ENCODE data around the gene TMEM178A. TPM values are rescaled to one million over a fixed set of nuclear protein-coding genes. Genes with fewer than 3 reads are reported as not detected.

Gene TMEM178A
- total RNA-seq, 2 donors from 2014 or later, result not detected

DNA sequence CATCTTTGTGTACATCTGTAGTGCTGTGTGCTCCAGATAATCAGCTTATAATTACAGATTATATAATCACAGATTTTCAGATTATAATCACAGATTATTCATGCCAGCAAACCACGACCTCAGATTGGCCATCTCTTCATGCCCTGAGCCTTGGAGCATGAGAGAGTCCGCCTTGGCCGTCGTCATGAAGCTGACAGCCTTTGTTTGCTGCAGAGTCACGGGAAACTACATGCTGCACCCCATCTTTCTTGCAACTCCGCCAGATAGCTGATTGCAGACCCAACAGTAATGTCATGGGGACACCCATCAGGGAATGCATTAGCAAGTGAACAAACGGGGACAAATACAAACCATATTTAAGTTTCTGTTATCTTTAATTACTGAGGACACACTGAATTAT lies 7.3 kb downstream of the TMEM178A start:
- no peak for ATAC-seq
- no peaks in the 10 kb centered on the region for H3K4me1 Mint-ChIP-seq (ENCODE audit: low read depth in 2 of 2)
- no peak for DNase-seq (ENCODE audit: low spot score)
- H3K9me3 Mint-ChIP-seq, result no peaks in the 10 kb centered on the region
- H3K27ac Mint-ChIP-seq, result no peak overlapping the region
- H3K27me3 Mint-ChIP-seq, result peaks cover 11 to 36% of the 10 kb centered on the region in 2 donors
- no peaks in the 10 kb centered on the region for H3K36me3 Mint-ChIP-seq
- H3K4me3 Mint-ChIP-seq, result no peak overlapping the region

DNA sequence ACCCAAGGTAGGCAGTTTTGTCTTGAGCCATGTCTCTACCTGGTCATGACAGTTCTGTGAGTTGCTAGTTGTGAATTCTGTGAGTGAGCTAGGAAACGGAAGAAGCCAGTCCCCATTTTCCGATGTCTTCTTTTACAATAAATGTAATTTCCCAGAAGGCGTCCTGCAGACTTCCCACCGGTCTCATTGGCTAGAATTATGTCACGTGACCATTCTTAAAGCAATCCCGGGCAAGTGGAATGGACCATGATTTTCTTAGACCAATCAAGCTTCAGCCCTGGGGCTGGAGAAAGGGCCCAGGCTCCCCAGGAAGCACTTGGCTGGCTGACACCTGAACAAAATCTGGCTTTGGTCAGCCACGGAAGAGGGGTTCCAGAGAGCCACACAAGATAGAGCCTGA lies 10.6 kb downstream of the TMEM178A start:
- Mint-ChIP-seq H3K4me1 (ENCODE audit: low read depth in 2 of 2) (no peaks in the 10 kb centered on the region), H3K27me3 (peaks cover 10 to 26% of the 10 kb centered on the region in 2 donors), H3K9me3 (no peaks in the 10 kb centered on the region), H3K27ac (no peak overlapping the region), H3K36me3 (no peaks in the 10 kb centered on the region), H3K4me3 (no peak overlapping the region)
- no peak for DNase-seq (ENCODE audit: low spot score)
- ATAC-seq, result no peak

DNA sequence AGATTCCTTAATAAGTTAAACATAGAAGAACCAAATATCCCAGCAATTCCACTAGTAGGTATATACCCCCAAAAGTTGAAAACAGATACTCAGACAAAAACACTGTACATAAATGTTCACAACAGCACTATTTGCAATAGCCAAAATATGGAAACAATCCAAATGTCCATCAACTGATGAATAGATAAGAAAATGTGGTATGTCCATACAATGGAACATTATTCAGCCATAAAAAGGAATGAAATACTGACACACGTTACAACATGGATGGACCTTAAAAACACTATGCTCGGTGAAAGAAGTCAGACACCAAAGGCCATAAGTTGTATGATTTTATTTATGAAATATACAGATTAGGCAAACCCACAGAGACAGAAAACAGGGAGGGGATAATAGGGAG lies 12.5 kb downstream of the TMEM178A start:
- Mint-ChIP-seq H3K27ac (no peak overlapping the region), H3K4me1 (ENCODE audit: low read depth in 2 of 2) (no peaks in the 10 kb centered on the region), H3K36me3 (no peaks in the 10 kb centered on the region), H3K4me3 (no peak overlapping the region), H3K27me3 (peaks cover 10 to 28% of the 10 kb centered on the region in 2 donors), H3K9me3 (no peaks in the 10 kb centered on the region)
- DNase-seq (ENCODE audit: low spot score) (no peak), ATAC-seq (no peak)

DNA sequence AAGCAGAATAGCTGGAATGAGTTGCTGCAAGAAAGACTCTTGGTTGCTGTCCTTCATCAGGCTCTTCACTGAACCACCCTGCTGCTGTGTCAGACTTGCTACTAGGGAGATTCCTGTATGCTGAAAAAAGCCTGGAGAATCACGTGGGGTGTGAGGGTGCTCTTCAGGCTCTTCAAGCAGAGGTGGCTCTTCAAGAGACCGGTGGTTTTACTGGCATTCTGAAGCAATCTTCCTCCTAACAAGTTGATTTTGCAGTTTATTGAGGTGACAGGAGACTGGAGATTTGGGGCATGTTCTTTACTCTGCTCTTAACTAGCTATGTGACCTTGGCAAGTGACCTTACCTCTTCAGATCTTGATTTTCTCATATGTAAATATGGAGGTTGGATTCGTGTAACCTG lies 14.1 kb downstream of the TMEM178A start:
- Mint-ChIP-seq H3K4me1 (ENCODE audit: low read depth in 2 of 2) (no peaks in the 10 kb centered on the region), H3K27me3 (peaks cover 11 to 28% of the 10 kb centered on the region in 2 donors), H3K4me3 (no peak overlapping the region), H3K27ac (no peak overlapping the region), H3K9me3 (no peaks in the 10 kb centered on the region), H3K36me3 (no peaks in the 10 kb centered on the region)
- DNase-seq (ENCODE audit: low spot score), result no peak
- no peak for ATAC-seq

DNA sequence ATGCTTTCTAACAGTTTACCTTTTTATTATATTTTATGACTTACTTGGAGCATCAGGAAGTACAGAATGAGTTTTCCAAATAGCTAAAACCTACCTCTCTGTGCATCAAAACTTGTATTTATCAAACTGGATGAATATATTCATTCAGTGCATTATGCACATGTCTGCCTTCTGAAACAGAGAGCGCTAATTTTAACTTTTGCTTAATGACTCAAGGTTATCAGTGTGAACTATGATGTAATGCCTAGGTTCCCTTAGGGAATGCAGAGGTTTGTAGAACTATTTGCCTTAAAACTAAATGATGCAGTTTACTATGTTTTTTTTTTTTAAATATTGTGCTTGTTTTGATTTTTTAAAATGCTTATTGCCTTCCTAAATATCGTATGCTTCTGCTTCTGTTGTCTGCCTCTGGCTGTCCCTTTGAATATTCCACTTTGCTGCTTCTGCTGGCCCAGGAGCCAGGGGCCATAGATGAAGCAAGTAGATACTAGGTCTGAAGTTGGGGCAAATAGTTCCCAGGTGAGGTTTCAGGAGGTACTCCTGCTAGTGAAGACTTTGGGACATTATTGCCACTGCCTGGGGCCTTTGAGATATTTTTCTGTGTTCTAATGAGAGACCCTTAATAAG lies 16.5 kb downstream of the TMEM178A start:
- no peak overlapping the region for H3K27ac Mint-ChIP-seq
- ATAC-seq (no peak), DNase-seq (ENCODE audit: low spot score) (no peak)
- H3K36me3 Mint-ChIP-seq, result no peaks in the 10 kb centered on the region
- H3K4me1 Mint-ChIP-seq (ENCODE audit: low read depth in 2 of 2), result no peaks in the 10 kb centered on the region
- no peaks in the 10 kb centered on the region for H3K9me3 Mint-ChIP-seq
- no peak overlapping the region for H3K4me3 Mint-ChIP-seq
- peaks cover 16 to 35% of the 10 kb centered on the region in 2 donors for H3K27me3 Mint-ChIP-seq

DNA sequence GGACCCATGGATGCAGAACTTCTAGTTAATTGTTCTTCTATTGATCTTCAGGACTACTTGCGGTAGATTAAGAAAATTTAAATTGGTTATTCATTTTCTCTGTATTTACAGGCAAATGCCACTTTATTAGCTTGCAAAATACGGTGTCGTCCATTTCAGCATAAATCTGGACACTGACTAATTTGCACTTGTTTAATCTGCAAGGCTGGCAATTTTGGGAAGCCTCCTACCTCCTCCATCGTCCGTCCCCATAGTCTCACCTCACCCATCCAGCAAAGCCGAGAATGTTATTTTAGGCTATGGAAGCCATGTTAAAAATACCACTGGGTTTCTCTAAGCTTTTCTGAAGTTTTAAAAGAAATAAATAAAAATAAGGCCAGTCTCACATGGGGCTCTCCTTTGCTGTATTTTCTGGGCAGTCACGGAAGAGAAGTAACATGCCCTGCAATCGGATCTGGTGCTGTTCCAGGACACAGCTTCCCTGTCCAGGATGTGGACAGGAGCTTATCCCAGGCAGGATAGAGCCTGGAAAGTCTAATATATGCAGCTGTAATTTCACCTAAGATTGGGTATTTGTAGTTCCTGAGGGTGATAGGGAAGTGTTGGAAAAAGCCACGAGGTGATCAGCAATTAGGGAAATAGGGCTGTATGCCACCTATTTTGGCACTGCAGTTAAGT lies 17.4 kb downstream of the TMEM178A start:
- Mint-ChIP-seq H3K4me3 (no peak overlapping the region), H3K36me3 (no peaks in the 10 kb centered on the region)

DNA sequence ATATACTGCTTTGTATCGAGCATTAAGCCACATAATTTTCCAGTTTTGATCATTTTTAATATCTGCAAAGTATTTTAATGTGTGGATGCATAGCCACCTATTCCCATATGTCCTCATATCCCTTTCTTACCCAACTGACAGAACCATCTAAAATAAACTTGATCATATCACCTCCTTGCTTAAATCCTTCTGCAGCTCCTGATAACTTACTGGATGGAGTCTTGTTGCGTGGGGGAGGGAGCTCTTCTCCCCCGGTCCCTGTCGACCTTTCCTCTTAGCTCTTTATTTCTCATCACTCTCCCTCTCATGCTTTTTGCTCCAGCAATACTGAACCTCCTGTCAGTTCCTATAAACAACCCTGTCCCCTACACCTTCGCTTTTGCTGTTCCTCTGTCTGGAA lies 18.7 kb downstream of the TMEM178A start:
- H3K4me3 Mint-ChIP-seq, result no peak overlapping the region
- no peaks in the 10 kb centered on the region for H3K36me3 Mint-ChIP-seq
- H3K9me3 Mint-ChIP-seq, result no peaks in the 10 kb centered on the region
- no peaks in the 10 kb centered on the region for H3K4me1 Mint-ChIP-seq (ENCODE audit: low read depth in 2 of 2)
- ATAC-seq (no peak), DNase-seq (ENCODE audit: low spot score) (no peak)
- peaks cover 15 to 37% of the 10 kb centered on the region in 2 donors for H3K27me3 Mint-ChIP-seq
- no peak overlapping the region for H3K27ac Mint-ChIP-seq

More for the DNA sequence above, 17.4 kb downstream of the TMEM178A start:
- no peaks in the 10 kb centered on the region for H3K9me3 Mint-ChIP-seq
- no peak for DNase-seq (ENCODE audit: low spot score)
- no peak for ATAC-seq
- H3K27ac Mint-ChIP-seq, result no peak overlapping the region
- peaks cover 16 to 30% of the 10 kb centered on the region in 2 donors for H3K27me3 Mint-ChIP-seq
- no peaks in the 10 kb centered on the region for H3K4me1 Mint-ChIP-seq (ENCODE audit: low read depth in 2 of 2)

DNA sequence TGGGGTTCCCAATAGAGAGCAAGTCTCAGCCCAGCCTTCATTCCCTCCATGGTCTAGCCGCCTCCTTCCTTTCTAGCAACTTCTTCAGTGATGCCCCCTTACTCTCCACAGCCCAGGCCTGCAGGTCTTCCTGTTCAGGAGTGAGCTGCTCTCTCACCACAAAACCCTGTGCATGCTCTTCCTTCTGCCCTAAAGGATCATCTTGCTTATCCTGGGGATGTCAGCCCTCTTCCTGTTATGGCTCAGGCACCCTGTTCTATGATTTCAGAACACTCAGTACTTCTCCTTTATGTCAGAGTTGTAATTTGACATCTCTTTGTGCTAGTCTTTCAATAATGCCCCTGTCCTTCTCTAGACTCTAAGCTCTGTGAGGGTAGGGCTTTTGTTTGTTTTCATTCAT lies 19.4 kb downstream of the TMEM178A start:
- Mint-ChIP-seq H3K4me1 (ENCODE audit: low read depth in 2 of 2) (no peaks in the 10 kb centered on the region), H3K27me3 (peaks cover 14 to 34% of the 10 kb centered on the region in 2 donors), H3K9me3 (no peaks in the 10 kb centered on the region), H3K27ac (no peak overlapping the region), H3K4me3 (no peak overlapping the region), H3K36me3 (no peaks in the 10 kb centered on the region)
- no peak for DNase-seq (ENCODE audit: low spot score)
- ATAC-seq, result no peak

DNA sequence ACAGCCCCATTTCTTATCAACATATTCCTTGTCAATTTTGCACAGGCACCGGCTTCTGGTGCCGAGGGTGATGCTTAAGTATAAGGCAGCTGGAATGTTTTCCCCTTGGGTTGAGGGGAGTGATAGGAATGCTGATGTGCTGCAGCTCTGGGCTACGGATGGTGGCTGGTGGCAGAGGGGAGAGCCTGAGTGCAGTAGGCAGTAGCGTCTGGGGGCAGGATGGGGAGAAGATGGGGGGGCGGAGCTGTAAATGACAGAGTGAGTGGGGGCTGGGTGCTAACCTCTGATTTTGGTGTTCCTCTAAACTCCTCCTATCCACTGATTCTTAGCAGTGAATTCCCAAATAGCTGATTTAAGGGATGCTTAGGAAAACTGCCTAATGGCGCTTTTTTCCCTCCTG lies 20.7 kb downstream of the TMEM178A start:
- H3K4me3 Mint-ChIP-seq, result no peak overlapping the region
- peaks cover 17 to 34% of the 10 kb centered on the region in 2 donors for H3K27me3 Mint-ChIP-seq

DNA sequence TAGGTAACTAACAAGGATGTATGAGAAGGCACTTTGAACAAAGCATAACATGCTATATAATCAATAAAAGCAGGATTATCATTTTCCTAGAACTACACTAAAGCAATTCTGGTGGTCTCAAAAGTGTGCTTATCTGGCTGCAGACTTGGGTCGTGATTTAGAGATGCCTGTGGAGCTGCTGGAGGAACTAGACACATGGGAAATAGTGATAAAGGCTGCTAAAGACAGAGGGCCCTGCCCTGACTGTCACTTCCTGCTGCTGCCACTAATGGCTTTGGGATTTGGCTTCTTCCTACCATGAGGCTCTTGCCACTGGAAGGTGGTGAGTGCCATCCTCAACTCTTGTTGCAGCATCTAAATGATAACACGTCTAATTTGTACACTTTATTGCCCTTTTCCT lies 22.5 kb downstream of the TMEM178A start:
- Mint-ChIP-seq H3K36me3 (no peaks in the 10 kb centered on the region), H3K27ac (no peak overlapping the region), H3K4me1 (ENCODE audit: low read depth in 2 of 2) (no peaks in the 10 kb centered on the region), H3K9me3 (peaks cover 4% of the 10 kb centered on the region), H3K4me3 (no peak overlapping the region), H3K27me3 (peaks cover 20 to 43% of the 10 kb centered on the region in 2 donors)
- DNase-seq (ENCODE audit: low spot score) (no peak), ATAC-seq (no peak)

More for the DNA sequence above, 20.7 kb downstream of the TMEM178A start:
- ATAC-seq (no peak), DNase-seq (ENCODE audit: low spot score) (no peak)
- H3K27ac Mint-ChIP-seq, result no peak overlapping the region
- no peaks in the 10 kb centered on the region for H3K4me1 Mint-ChIP-seq (ENCODE audit: low read depth in 2 of 2)
- H3K36me3 Mint-ChIP-seq, result no peaks in the 10 kb centered on the region
- H3K9me3 Mint-ChIP-seq, result peaks cover 4% of the 10 kb centered on the region

DNA sequence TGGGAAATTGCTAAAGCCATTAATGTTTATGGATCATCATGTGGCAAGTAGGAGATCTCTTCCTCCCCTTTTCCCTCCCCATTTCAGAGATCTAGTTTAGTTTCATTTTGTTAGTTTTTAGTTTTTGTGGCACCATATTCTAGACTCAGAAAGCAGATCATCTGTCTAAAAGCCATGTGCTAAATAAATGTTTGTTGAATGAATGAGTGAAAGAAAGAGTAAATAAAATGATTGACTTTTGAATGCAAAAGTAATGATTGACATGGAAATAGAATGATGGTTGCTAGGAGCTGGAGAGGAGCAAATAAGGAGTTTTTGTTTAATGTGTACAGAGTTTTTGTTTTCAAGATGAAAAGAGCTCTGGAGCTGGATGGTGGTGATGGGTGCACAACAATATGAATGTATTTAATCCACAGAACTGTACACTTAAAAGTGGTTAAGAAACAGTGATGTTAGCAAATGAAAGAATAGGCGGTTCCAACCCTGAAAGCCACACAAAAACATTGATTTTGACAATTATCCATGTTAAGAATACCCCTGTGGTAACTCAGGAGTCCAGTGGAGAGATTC lies 23.6 kb downstream of the TMEM178A start:
- H3K4me3 Mint-ChIP-seq, result no peak overlapping the region
- no peaks in the 10 kb centered on the region for H3K4me1 Mint-ChIP-seq (ENCODE audit: low read depth in 2 of 2)
- H3K27ac Mint-ChIP-seq, result no peak overlapping the region
- ATAC-seq (no peak), DNase-seq (ENCODE audit: low spot score) (no peak)
- no peaks in the 10 kb centered on the region for H3K36me3 Mint-ChIP-seq
- peaks cover 4% of the 10 kb centered on the region for H3K9me3 Mint-ChIP-seq
- peaks cover 22 to 42% of the 10 kb centered on the region in 2 donors for H3K27me3 Mint-ChIP-seq

DNA sequence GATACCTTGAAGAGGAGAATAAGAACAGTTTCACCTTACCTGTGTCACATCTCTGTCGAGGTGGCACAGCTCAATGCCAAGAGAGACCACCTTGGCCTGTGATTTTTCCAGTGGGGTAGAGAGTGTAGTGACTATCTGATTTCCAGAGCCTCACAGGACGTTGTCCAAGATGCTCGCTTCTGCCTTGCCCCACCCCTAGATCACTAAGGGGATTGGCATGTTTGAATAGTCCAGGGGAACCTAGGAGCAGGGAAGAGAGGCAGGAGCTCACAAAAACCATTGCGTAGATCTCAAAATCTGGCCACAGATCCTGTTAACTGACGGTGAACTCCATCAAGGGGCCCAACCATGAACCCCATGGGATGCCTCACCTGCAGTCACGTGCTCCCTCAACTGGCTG lies 24.2 kb downstream of the TMEM178A start:
- Mint-ChIP-seq H3K4me3 (no peak overlapping the region), H3K27me3 (peaks cover 18 to 37% of the 10 kb centered on the region in 2 donors), H3K36me3 (no peaks in the 10 kb centered on the region), H3K9me3 (peaks cover 4% of the 10 kb centered on the region), H3K27ac (no peak overlapping the region), H3K4me1 (ENCODE audit: low read depth in 2 of 2) (no peaks in the 10 kb centered on the region)
- DNase-seq (ENCODE audit: low spot score) (no peak), ATAC-seq (no peak)

DNA sequence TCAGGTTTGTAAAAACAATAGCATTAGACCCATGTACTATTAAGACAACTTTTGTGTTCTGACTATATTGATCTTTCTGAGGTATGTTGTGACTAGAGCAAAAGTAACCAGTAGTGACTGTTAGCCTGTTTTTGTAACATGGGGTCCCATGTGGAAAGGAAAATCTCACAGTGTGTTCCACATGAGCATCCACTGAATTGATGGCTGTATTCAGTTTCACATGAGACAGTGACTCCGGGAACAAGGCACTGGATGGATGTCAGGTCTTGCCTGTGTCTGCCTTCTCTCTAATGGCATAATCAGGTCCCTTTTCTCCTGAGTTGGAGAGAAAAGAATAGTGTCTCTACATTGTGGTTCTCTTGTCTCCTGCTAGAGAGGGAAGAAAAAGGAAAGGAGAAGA lies 27.5 kb downstream of the TMEM178A start:
- no peaks in the 10 kb centered on the region for H3K36me3 Mint-ChIP-seq
- H3K4me1 Mint-ChIP-seq (ENCODE audit: low read depth in 2 of 2), result no peaks in the 10 kb centered on the region
- H3K4me3 Mint-ChIP-seq, result no peak overlapping the region
- peaks cover 4% of the 10 kb centered on the region for H3K9me3 Mint-ChIP-seq
- peaks cover 14 to 38% of the 10 kb centered on the region in 2 donors for H3K27me3 Mint-ChIP-seq
- ATAC-seq (no peak), DNase-seq (ENCODE audit: low spot score) (no peak)
- no peak overlapping the region for H3K27ac Mint-ChIP-seq

DNA sequence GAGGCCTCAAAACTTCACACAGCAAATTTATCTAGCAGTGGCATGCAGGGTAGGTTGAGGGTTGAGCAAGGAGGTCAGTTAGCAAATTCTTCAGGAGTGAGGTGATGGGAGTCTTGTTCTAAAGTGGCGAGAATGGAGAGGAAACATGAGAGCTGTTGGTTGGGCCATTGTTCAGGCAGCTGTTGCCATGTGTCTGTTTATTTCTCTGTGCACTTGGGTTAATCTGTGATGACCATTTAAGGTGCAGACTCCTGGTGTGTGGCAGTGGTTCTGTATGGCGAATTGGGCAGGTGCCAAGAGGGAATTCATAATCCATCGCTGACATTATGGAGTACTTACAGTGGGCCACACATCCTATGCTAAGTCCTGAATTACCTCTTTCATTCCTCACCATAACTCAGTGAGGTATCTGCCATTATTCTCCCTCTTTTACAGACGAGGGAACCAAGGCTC lies 30.4 kb downstream of the TMEM178A start:
- H3K4me3 Mint-ChIP-seq, result no peak overlapping the region
- peaks cover 6% of the 10 kb centered on the region for H3K9me3 Mint-ChIP-seq
- no peak overlapping the region for H3K27ac Mint-ChIP-seq
- H3K4me1 Mint-ChIP-seq (ENCODE audit: low read depth in 2 of 2), result no peaks in the 10 kb centered on the region
- H3K27me3 Mint-ChIP-seq, result peaks cover 8 to 27% of the 10 kb centered on the region in 2 donors
- DNase-seq (ENCODE audit: low spot score), result no peak
- H3K36me3 Mint-ChIP-seq, result peaks cover 4% of the 10 kb centered on the region
- ATAC-seq, result no peak

Data from natural killer cell treated with Interleukin-12 subunit alpha and Interleukin-12 subunit beta and Interleukin-15 and Interleukin-18, amount 100 ng/mL, for 72 hours (primary cell).